WTC11 (cell line): ENCODE data around the gene KCNJ8. TPM values are rescaled to one million over a fixed set of nuclear protein-coding genes. Genes with fewer than 3 reads are reported as not detected.

Experiments
- ATAC-seq: fragments of 200-7000 bp; cut with Tn5 transposase; 2 replicates; pipeline ENCODE4 v1.10.0; 2021; ENCODE audit warnings: mild to moderate bottlenecking, moderate library complexity
- CTCF ChIA-PET: fragments of 300-600 bp; sonication (Branson Sonifier 250); formaldehyde crosslinking; loops from one replicate; lab custom pipeline; 2021; ENCODE audit warnings: antibody characterized with exemption; lab: Charles Lee
- POLR2A ChIA-PET: fragments of 350-600 bp; sonication (Branson Sonifier 250); formaldehyde crosslinking; loops from one replicate; lab custom pipeline; 2021; ENCODE audit warnings: antibody characterized with exemption; lab: Charles Lee
- DNase-seq: peaks from one replicate; pipeline ENCODE4 v3.0.0; 2021; ENCODE audit warnings: low spot score
- H3K27ac Mint-ChIP-seq: 2 replicates; pipeline ENCODE4 v1.8.0; 2021; ENCODE audit warnings: mixed read lengths
- H3K27me3 Mint-ChIP-seq: 2 replicates; pipeline ENCODE4 v1.8.0; 2021; ENCODE audit warnings: low read depth, mild to moderate bottlenecking, moderate library complexity, mixed read lengths
- H3K36me3 Mint-ChIP-seq: 2 replicates; pipeline ENCODE4 v1.8.0; 2021; ENCODE audit warnings: mixed read lengths
- H3K4me1 Mint-ChIP-seq: 2 replicates; pipeline ENCODE4 v1.8.0; 2022; ENCODE audit warnings: mixed read lengths
- H3K4me3 Mint-ChIP-seq: 2 replicates; pipeline ENCODE4 v1.8.0; 2021; ENCODE audit warnings: mild to moderate bottlenecking, moderate library complexity, mixed read lengths
- H3K9me3 Mint-ChIP-seq: 2 replicates; pipeline ENCODE4 v1.8.0; 2021; ENCODE audit warnings: mixed read lengths
- ATF3 ChIP-seq: sonication (generic); formaldehyde crosslinking; conservative IDR thresholded peaks from 2 replicates; pipeline ENCODE4 v1.8.1; 2022; ENCODE audit warnings: mild to moderate bottlenecking, missing genetic modification reagents
- CBFB ChIP-seq: sonication (generic); formaldehyde crosslinking; IDR thresholded peaks from 2 replicates; pipeline ENCODE4 v1.8.1; 2022; ENCODE audit warnings: mild to moderate bottlenecking, low read depth, missing genetic modification reagents
- CTCF ChIP-seq: fragments of 200-600 bp; IDR thresholded peaks from 2 replicates; pipeline ENCODE4 v1.8.0; 2022; ENCODE audit warnings: antibody characterized with exemption
- FOXP4 ChIP-seq: sonication (generic); formaldehyde crosslinking; IDR thresholded peaks from 2 replicates; pipeline ENCODE4 v1.8.0; 2022; ENCODE audit warnings: mild to moderate bottlenecking, missing genetic modification reagents
- HMGXB4 ChIP-seq: sonication (generic); formaldehyde crosslinking; IDR thresholded peaks from 2 replicates; pipeline ENCODE4 v1.8.1; 2023; ENCODE audit warnings: mild to moderate bottlenecking, moderate library complexity, missing genetic modification reagents
- IRF2 ChIP-seq: sonication (generic); formaldehyde crosslinking; IDR thresholded peaks from 2 replicates; pipeline ENCODE4 v1.8.0; 2022; ENCODE audit warnings: low read depth, missing genetic modification reagents, borderline replicate concordance
- MAX ChIP-seq: sonication (generic); formaldehyde crosslinking; IDR thresholded peaks from 2 replicates; pipeline ENCODE4 v1.8.0; 2022; ENCODE audit warnings: mild to moderate bottlenecking, missing genetic modification reagents
- MLX ChIP-seq: sonication (generic); formaldehyde crosslinking; IDR thresholded peaks from 2 replicates; pipeline ENCODE4 v1.8.1; 2023; ENCODE audit warnings: mild to moderate bottlenecking, missing genetic modification reagents, moderate library complexity
- NR2C2 ChIP-seq: sonication (generic); formaldehyde crosslinking; IDR thresholded peaks from 2 replicates; pipeline ENCODE4 v1.8.0; 2022; ENCODE audit warnings: mild to moderate bottlenecking, missing genetic modification reagents
- SMAD4 ChIP-seq: sonication (generic); formaldehyde crosslinking; IDR thresholded peaks from 2 replicates; pipeline ENCODE4 v1.8.0; 2022; ENCODE audit warnings: mild to moderate bottlenecking, missing genetic modification reagents
- SP1 ChIP-seq: sonication (generic); formaldehyde crosslinking; conservative IDR thresholded peaks from 2 replicates; pipeline ENCODE4 v1.8.1; 2022; ENCODE audit warnings: missing genetic modification reagents
- ZNF219 ChIP-seq: sonication (generic); formaldehyde crosslinking; IDR thresholded peaks from 2 replicates; pipeline ENCODE4 v1.8.0; 2023; ENCODE audit warnings: missing genetic modification reagents, mild to moderate bottlenecking, borderline replicate concordance
- ZNF281 ChIP-seq: sonication (generic); formaldehyde crosslinking; IDR thresholded peaks from 2 replicates; pipeline ENCODE4 v1.8.0; 2023; ENCODE audit warnings: mild to moderate bottlenecking, missing genetic modification reagents
- ZNF396 ChIP-seq: fragments of 250-450 bp; sonication (Bioruptor Pico); IDR thresholded peaks from 2 replicates; pipeline ENCODE4 v1.8.0; 2021; ENCODE audit warnings: mild to moderate bottlenecking, moderate library complexity, borderline replicate concordance
- ZNF416 ChIP-seq: fragments of 250-450 bp; sonication (Bioruptor Pico); IDR thresholded peaks from 2 replicates; pipeline ENCODE4 v1.9.0; 2021; ENCODE audit warnings: mild to moderate bottlenecking, inconsistent platforms
- ZNF423 ChIP-seq: fragments of 250-450 bp; sonication (Bioruptor Pico); IDR thresholded peaks from 2 replicates; pipeline ENCODE4 v2.1.2; 2022; ENCODE audit warnings: mild to moderate bottlenecking, moderate library complexity
- ZNF671 ChIP-seq: fragments of 250-450 bp; sonication (Bioruptor Pico); IDR thresholded peaks from 2 replicates; pipeline ENCODE4 v1.8.0; 2021; ENCODE audit warnings: mild to moderate bottlenecking
- ZSCAN18 ChIP-seq: fragments of 250-450 bp; sonication (Bioruptor Pico); IDR thresholded peaks from 2 replicates; pipeline ENCODE4 v2.1.2; 2022; ENCODE audit warnings: mild to moderate bottlenecking, moderate library complexity
- total RNA-seq: library from RNA; stranded (reverse); gene quantifications from 3 replicates; pipeline ENCODE4 v1.2.3, GENCODE V29; 2021

The KCNJ8 gene
- total RNA-seq, 1 experiment from 2014 or later: 1.4 TPM

- no peak for TF ChIP-seq CBFB (CRISPR knock-in tag)
- TF ChIP-seq MLX (CRISPR knock-in tag): no peak
- no peak for TF ChIP-seq SMAD4 (CRISPR knock-in tag)
Observed at GRCh38 chr12:21773806-21774205, 700 bp downstream of the KCNJ8 start (continued).

- Mint-ChIP-seq H3K27me3 (peaks cover 33% of the 10 kb centered on the region), H3K36me3 (no peaks in the 10 kb centered on the region), H3K4me3 (peak overlapping the region; percentile 63), H3K9me3 (no peaks in the 10 kb centered on the region), H3K27ac (no peak overlapping the region), H3K4me1 (peaks cover 12% of the 10 kb centered on the region; the same call in 1 of the 2 replicates)
- peak; percentile 77 for DNase-seq
- peak; percentile 87 for ATAC-seq
- TF ChIP-seq ZSCAN18 (CRISPR knock-in tag) (peak; percentile 92), ZNF423 (peak; percentile 26; the same call in 1 of the 2 replicates), IRF2 (CRISPR knock-in tag) (no peak), ATF3 (no peak), HMGXB4 (CRISPR knock-in tag) (peak; percentile 67; the same call in 1 of the 2 replicates), ZNF416 (CRISPR knock-in tag) (0 out of 2 replicates have a peak, but pooled peaks have one; percentile 38), ZNF396 (CRISPR knock-in tag) (0 out of 2 replicates have a peak, but pooled peaks have one; percentile 29), CTCF (0 out of 2 replicates have a peak, but pooled peaks have one; percentile 10)
- ChIA-PET POLR2A (no interaction called here), CTCF (interaction anchor here (0.6 to 2.1 kb wide), 4 partner anchors 76 to 219 kb away, joined by 3 to 7 read pairs (median 4); no protein-coding TSS in a partner anchor)
Observed at GRCh38 chr12:21773263-21773741, 1.2 kb downstream of the KCNJ8 start.

- Mint-ChIP-seq H3K9me3 (peaks cover 2% of the 10 kb centered on the region; the same call in 1 of the 2 replicates), H3K36me3 (no peaks in the 10 kb centered on the region), H3K27me3 (peaks cover 33% of the 10 kb centered on the region), H3K4me3 (no peak overlapping the region), H3K4me1 (peaks cover 12% of the 10 kb centered on the region; the same call in 1 of the 2 replicates), H3K27ac (no peak overlapping the region)
- CTCF ChIA-PET: no interaction called here
- POLR2A ChIA-PET: no interaction called here
- DNase-seq (no peak), ATAC-seq (no peak)
- TF ChIP-seq ZNF671 (CRISPR knock-in tag) (no peak), ZNF219 (CRISPR knock-in tag) (no peak), FOXP4 (CRISPR knock-in tag) (no peak), SP1 (CRISPR knock-in tag) (no peak), ZNF281 (CRISPR knock-in tag) (no peak), NR2C2 (no peak), MAX (CRISPR knock-in tag) (no peak)
- TF ChIP-seq, all 79 proteins: peak for 0
Observed at GRCh38 chr12:21771311-21771710, 3.2 kb downstream of the KCNJ8 start.
